GM10248 (cell line): ENCODE results near the gene PODN.

Experiments used
- CTCF ChIA-PET: fragments of 300-600 bp; sonication (Branson Sonifier 250); formaldehyde crosslinking; extraction: SDS; loops from one replicate; lab custom pipeline; 2021; ENCODE audit warnings: antibody characterized with exemption; lab: Yijun Ruan, JAX
- POLR2A ChIA-PET: fragments of 350-650 bp; sonication (Branson Sonifier 250); formaldehyde crosslinking; extraction: SDS; loops from one replicate; lab custom pipeline; 2020; ENCODE audit warnings: antibody characterized with exemption; lab: Yijun Ruan, JAX
- DNase-seq: peaks from one replicate; pipeline ENCODE4 v3.0.0; 2012; ENCODE audit errors: extremely low spot score
- CTCF ChIP-seq: IDR thresholded peaks from 2 replicates; pipeline ENCODE4 v1.5.1; 2012; ENCODE audit warnings: mild to moderate bottlenecking, low read depth; ENCODE audit errors: extremely low read depth, missing control alignments, control extremely low read depth

The PODN gene

GRCh38 chr1:53048960-53049573 lies 12.9 kb upstream of the PODN start:
- TF ChIP-seq CTCF = no peak
- DNase-seq = no peak
- ChIA-PET POLR2A (no interaction called here), CTCF (interaction anchor here (0.9 to 1.6 kb wide), 3 partner anchors 8 to 37 kb away, joined by 3 read pairs; no protein-coding TSS in a partner anchor)

DNA sequence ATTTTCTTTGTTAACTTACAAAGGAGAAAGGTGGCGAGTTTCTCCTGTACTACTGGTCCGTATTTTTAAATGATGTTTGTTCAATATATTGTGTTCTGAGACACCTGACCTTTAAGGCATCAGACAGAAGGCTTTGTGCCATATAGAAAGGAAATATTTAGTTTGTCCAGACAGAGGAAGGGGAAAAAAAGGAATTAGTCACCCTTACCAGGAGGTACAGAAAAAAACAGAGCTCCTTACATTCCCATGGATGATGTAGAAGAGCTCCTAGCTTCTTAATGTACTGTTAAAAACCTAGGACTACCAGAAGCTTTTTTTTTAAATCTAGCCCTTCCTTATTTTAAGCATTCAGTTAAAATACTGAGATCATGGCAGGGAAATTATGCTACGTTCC lies 12.4 kb upstream of the PODN start:
- DNase-seq = no peak
- POLR2A ChIA-PET = no interaction called here

GRCh38 chr1:53050310-53050709 lies 11.7 kb upstream of the PODN start:
- CTCF ChIA-PET = interaction anchor here (0.9 kb wide), 1 partner anchor 19 kb away, joined by 3 read pairs; no protein-coding TSS in a partner anchor
- POLR2A ChIA-PET = no interaction called here
- no peak for DNase-seq
- TF ChIP-seq CTCF = no peak

More for the DNA sequence above, 12.4 kb upstream of the PODN start:
- TF ChIP-seq CTCF = no peak
- CTCF ChIA-PET = interaction anchor here (0.9 to 1.6 kb wide), 4 partner anchors 7 to 37 kb away, joined by 3 read pairs; no protein-coding TSS in a partner anchor

DNA sequence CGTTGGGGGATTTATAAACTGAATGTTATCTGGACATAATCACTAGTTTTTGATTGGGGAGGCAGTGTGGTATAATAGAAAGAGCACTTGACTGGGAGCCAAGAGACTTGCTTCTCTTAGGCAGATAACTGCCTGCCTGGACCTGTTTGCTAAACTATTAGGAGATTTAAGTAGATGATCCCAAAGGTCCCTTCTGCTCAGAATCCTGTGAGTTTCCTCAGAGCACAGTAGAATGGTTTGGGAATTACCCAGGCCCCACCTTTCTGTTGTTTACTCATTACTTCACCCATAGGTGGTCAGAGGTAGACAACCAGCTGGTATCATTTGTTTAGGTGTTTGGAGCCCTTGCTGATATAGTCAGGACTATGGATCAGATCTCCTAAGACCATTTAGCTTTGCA lies 10.3 kb upstream of the PODN start:
- no peak for DNase-seq
- POLR2A ChIA-PET = no interaction called here
- TF ChIP-seq CTCF = no peak
- CTCF ChIA-PET = interaction anchor here (0.7 kb wide), 1 partner anchor 25 kb away, joined by 3 read pairs; no protein-coding TSS in a partner anchor

DNA sequence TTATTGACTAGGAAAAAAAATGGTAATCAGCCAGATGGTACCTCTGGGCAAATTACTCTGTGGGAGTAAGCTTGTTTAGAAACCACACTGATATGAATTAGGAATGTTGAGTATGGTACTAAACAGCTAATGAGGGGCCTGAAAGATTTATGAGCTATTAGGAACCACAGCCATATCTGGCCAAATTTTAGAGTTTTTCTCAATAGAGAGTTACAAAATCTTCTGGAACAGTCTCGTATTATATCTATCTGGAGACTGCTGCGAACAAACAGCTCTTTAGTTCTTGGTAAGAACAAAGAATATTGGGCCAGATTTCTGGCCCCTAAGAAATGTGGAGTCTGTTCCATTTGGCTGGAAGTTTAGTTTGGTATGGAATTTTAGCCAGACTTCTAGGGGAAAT lies 4.9 kb upstream of the PODN start:
- no peak for DNase-seq
- no peak for TF ChIP-seq CTCF
- CTCF ChIA-PET = interaction anchor here (0.7 to 1.4 kb wide), 7 partner anchors 8 to 22 kb away, joined by 3 to 4 read pairs (median 3); no protein-coding TSS in a partner anchor
- POLR2A ChIA-PET = interaction anchor here (0.6 kb wide), 1 partner anchor 691 kb away, joined by 3 read pairs; no protein-coding TSS in a partner anchor

DNA sequence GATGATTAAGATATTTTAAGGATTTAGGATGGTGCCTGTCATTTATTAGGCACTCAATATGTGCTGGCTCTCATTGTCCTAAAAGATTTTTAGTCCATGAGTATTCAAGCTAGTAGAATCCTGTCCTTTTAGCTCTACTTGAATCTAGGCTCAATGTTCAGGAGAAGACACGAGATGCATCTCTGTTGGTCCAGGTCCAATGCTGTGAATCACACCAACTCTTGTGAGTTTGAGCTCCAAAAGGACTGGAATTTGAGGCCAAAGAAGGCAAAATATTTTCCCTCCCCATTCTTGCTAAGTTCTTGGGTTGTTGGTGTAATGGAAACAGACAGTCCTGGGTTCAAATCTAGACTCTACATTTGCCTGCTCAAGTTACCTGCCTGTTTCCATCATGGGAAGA lies 1.4 kb upstream of the PODN start:
- no peak for TF ChIP-seq CTCF
- CTCF ChIA-PET = no interaction called here
- no peak for DNase-seq
- POLR2A ChIA-PET = no interaction called here
